ELF-1 (cell line): ENCODE measurements around the gene JUND.

Experiments
- DNase-seq: peaks from one replicate; pipeline ENCODE4 v3.0.0-alpha.2; 2016; ENCODE audit warnings: low read depth, low spot score

The JUND gene

GRCh38 chr19:18269070-18269723 lies 12.2 kb downstream of the JUND start:
- no peak for DNase-seq

- no peak for DNase-seq
Observed at GRCh38 chr19:18266771-18267686, 14.4 kb downstream of the JUND start.

- DNase-seq: no peak
Observed at GRCh38 chr19:18265582-18265981, 15.8 kb downstream of the JUND start.

- no peak for DNase-seq
Observed at GRCh38 chr19:18264971-18265540, 16.4 kb downstream of the JUND start.

GRCh38 chr19:18264137-18264854 lies 17.1 kb downstream of the JUND start:
- DNase-seq: no peak

- no peak for DNase-seq
Observed at GRCh38 chr19:18263324-18264136, 17.9 kb downstream of the JUND start.

GRCh38 chr19:18262917-18263316 lies 18.5 kb downstream of the JUND start:
- no peak for DNase-seq

- DNase-seq: no peak
Observed at GRCh38 chr19:18262144-18262543, 19.3 kb downstream of the JUND start.

GRCh38 chr19:18261474-18261873 lies 19.9 kb downstream of the JUND start:
- no peak for DNase-seq

GRCh38 chr19:18259893-18260292 lies 21.5 kb downstream of the JUND start:
- no peak for DNase-seq

- no peak for DNase-seq
Observed at GRCh38 chr19:18257503-18258470, 23.6 kb downstream of the JUND start.

- DNase-seq: peak; percentile 29
Observed at GRCh38 chr19:18254546-18255503, 26.6 kb downstream of the JUND start.

GRCh38 chr19:18253716-18254115 lies 27.7 kb downstream of the JUND start:
- no peak for DNase-seq

- no peak for DNase-seq
Observed at GRCh38 chr19:18253130-18253529, 28.3 kb downstream of the JUND start.

GRCh38 chr19:18252370-18252717 lies 29.1 kb downstream of the JUND start:
- DNase-seq: no peak

- DNase-seq: peak; percentile 94
Observed at GRCh38 chr19:18251587-18252369, 29.6 kb downstream of the JUND start.

- no peak for DNase-seq
Observed at GRCh38 chr19:18249834-18250233, 31.6 kb downstream of the JUND start.

- no peak for DNase-seq
Observed at GRCh38 chr19:18245297-18245696, 36.1 kb downstream of the JUND start.
